PC-9 (cell line): ENCODE data around the gene SH3RF3.

Source experiments
- CTCF ChIP-seq: fragments of 200-600 bp; sonication (generic); conservative IDR thresholded peaks from 2 replicates; pipeline ENCODE4 v1.6.1; 2017; ENCODE audit warnings: mixed run types, antibody characterized with exemption, mild to moderate bottlenecking, moderate library complexity
- EZH2 ChIP-seq: fragments of 200-600 bp; sonication (generic); IDR thresholded peaks from 2 replicates; pipeline ENCODE4 v1.8.0; 2017; ENCODE audit warnings: antibody characterized with exemption, low read depth

GRCh38 chr2:109348671-109349502 is 219.9 kb downstream of the SH3RF3 start:
- no peak for TF ChIP-seq CTCF
- no peak for TF ChIP-seq EZH2
